ENCODE results near the gene TMEM72. TPM values are rescaled to one million over a fixed set of nuclear protein-coding genes. Genes with fewer than 3 reads are reported as not detected.

TMEM72 gene
- total RNA-seq, 1 donor from 2014 or later: not detected

- Mint-ChIP-seq H3K4me3 (ENCODE audit: unreplicated experiment) (no peak overlapping the region), H3K36me3 (ENCODE audit: low read depth, unreplicated experiment) (no peaks in the 10 kb centered on the region), H3K27me3 (ENCODE audit: low read depth, unreplicated experiment) (no peaks in the 10 kb centered on the region), H3K4me1 (ENCODE audit: low read depth, unreplicated experiment) (peaks cover 73% of the 10 kb centered on the region), H3K27ac (ENCODE audit: unreplicated experiment) (peak overlapping the region; percentile 43), H3K9me3 (ENCODE audit: unreplicated experiment) (no peaks in the 10 kb centered on the region)
- no peaks in the 10 kb centered on the region for H3K9me3 ChIP-seq (ENCODE audit: insufficient read depth, low read depth, low read length)
- TF ChIP-seq, protein P1, sequence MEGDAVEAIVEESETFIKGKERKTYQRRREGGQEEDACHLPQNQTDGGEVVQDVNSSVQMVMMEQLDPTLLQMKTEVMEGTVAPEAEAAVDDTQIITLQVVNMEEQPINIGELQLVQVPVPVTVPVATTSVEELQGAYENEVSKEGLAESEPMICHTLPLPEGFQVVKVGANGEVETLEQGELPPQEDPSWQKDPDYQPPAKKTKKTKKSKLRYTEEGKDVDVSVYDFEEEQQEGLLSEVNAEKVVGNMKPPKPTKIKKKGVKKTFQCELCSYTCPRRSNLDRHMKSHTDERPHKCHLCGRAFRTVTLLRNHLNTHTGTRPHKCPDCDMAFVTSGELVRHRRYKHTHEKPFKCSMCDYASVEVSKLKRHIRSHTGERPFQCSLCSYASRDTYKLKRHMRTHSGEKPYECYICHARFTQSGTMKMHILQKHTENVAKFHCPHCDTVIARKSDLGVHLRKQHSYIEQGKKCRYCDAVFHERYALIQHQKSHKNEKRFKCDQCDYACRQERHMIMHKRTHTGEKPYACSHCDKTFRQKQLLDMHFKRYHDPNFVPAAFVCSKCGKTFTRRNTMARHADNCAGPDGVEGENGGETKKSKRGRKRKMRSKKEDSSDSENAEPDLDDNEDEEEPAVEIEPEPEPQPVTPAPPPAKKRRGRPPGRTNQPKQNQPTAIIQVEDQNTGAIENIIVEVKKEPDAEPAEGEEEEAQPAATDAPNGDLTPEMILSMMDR (IDR thresholded peaks at IDR 0.05; ENCODE audit: insufficient read depth, low read depth, low read length): no peak
- TF ChIP-seq EZH2 (IDR thresholded peaks at IDR 0.05; ENCODE audit: insufficient read depth, low read length): no peak
- H3K79me2 ChIP-seq (ENCODE audit: insufficient read depth, low read length): no peaks in the 10 kb centered on the region
- H3K4me3 ChIP-seq (ENCODE audit: insufficient read depth, low read depth, low read length): no peak overlapping the region
- H4K20me1 ChIP-seq (ENCODE audit: insufficient read depth, low read length): no peaks in the 10 kb centered on the region
- FAIRE-seq (no peak), DNase-seq (ENCODE audit: low read depth) (no peak)
- H2AFZ ChIP-seq (ENCODE audit: low read depth, low read length): peak overlapping the region; percentile 48
- peaks cover 30% of the 10 kb centered on the region for H3K4me1 ChIP-seq (ENCODE audit: insufficient read depth, low read length)
- H3K36me3 ChIP-seq (ENCODE audit: insufficient read depth, low read length): no peaks in the 10 kb centered on the region
- H3K27me3 ChIP-seq (ENCODE audit: insufficient read depth, low read length): no peaks in the 10 kb centered on the region
- H3K4me2 ChIP-seq (ENCODE audit: low read length): peak overlapping the region; percentile 26
- no peak overlapping the region for H3K27ac ChIP-seq (ENCODE audit: low read depth, low read length)
- H3K9ac ChIP-seq (ENCODE audit: low read length): no peak overlapping the region
Measured at GRCh38 chr10:44963772-44964633, 52.9 kb downstream of the TMEM72 start.

- peak overlapping the region; percentile 43 for H3K27ac Mint-ChIP-seq (ENCODE audit: unreplicated experiment)
- H3K27me3 ChIP-seq (ENCODE audit: insufficient read depth, low read length): no peaks in the 10 kb centered on the region
Measured at GRCh38 chr10:44965104-44965503, 54.0 kb downstream of the TMEM72 start.

More at GRCh38 chr10:44965104-44965503, 54.0 kb downstream of the TMEM72 start:
- TF ChIP-seq EZH2 (IDR thresholded peaks at IDR 0.05; ENCODE audit: insufficient read depth, low read length): no peak
- TF ChIP-seq, protein P1 (IDR thresholded peaks at IDR 0.05; ENCODE audit: insufficient read depth, low read depth, low read length): no peak
- no peaks in the 10 kb centered on the region for H3K36me3 Mint-ChIP-seq (ENCODE audit: low read depth, unreplicated experiment)
- no peaks in the 10 kb centered on the region for H3K9me3 Mint-ChIP-seq (ENCODE audit: unreplicated experiment)
- FAIRE-seq (no peak), DNase-seq (ENCODE audit: low read depth) (no peak)
- H3K9me3 ChIP-seq (ENCODE audit: insufficient read depth, low read depth, low read length): no peaks in the 10 kb centered on the region
- peak overlapping the region; percentile 46 for H3K4me3 Mint-ChIP-seq (ENCODE audit: unreplicated experiment)
- no peak overlapping the region for H3K9ac ChIP-seq (ENCODE audit: low read length)
- H3K4me3 ChIP-seq (ENCODE audit: insufficient read depth, low read depth, low read length): no peak overlapping the region
- H3K36me3 ChIP-seq (ENCODE audit: insufficient read depth, low read length): no peaks in the 10 kb centered on the region
- H3K79me2 ChIP-seq (ENCODE audit: insufficient read depth, low read length): no peaks in the 10 kb centered on the region
- H4K20me1 ChIP-seq (ENCODE audit: insufficient read depth, low read length): no peaks in the 10 kb centered on the region
- H2AFZ ChIP-seq (ENCODE audit: low read depth, low read length): no peak overlapping the region
- H3K27ac ChIP-seq (ENCODE audit: low read depth, low read length): no peak overlapping the region
- H3K4me1 ChIP-seq (ENCODE audit: insufficient read depth, low read length): peaks cover 24% of the 10 kb centered on the region
- H3K4me1 Mint-ChIP-seq (ENCODE audit: low read depth, unreplicated experiment): peaks cover 73% of the 10 kb centered on the region
- H3K4me2 ChIP-seq (ENCODE audit: low read length): no peak overlapping the region
- H3K27me3 Mint-ChIP-seq (ENCODE audit: low read depth, unreplicated experiment): no peaks in the 10 kb centered on the region
